NT2/D1 (cell line): Measurements from ENCODE around the gene TMEM63B.

Experiments used
- YY1 ChIP-seq: IDR thresholded peaks from 2 replicates; pipeline ENCODE4 v1.6.1; 2011; ENCODE audit not compliant: insufficient read length, insufficient read depth
- ZNF274 ChIP-seq: IDR thresholded peaks from 2 replicates; pipeline ENCODE4 v1.6.1; 2011; ENCODE audit warnings: mild to moderate bottlenecking, low read depth, low read length

DNA sequence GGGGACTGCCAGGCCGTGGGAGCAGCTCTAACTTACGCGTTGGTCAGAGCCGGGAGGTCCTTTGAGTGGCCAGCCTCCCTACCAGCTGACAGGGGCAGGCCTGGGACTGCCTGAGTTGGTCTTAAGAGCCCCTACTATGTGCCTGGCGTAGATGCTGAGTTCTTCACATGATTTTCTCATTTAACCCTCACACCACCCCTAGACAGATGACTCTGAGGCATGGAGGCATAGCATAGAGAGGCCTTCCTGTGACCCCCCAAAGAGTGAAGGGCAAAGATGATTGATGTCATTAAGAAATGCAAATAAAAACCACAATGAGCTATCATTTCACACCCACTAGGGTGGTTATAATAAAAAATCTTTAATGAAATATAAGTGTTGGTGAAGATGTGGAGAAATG is 36.9 kb upstream of the TMEM63B start:
- TF ChIP-seq YY1 (no peak), ZNF274 (no peak)
